ENCODE data around the gene ZNF106.

Gene ZNF106

DNA sequence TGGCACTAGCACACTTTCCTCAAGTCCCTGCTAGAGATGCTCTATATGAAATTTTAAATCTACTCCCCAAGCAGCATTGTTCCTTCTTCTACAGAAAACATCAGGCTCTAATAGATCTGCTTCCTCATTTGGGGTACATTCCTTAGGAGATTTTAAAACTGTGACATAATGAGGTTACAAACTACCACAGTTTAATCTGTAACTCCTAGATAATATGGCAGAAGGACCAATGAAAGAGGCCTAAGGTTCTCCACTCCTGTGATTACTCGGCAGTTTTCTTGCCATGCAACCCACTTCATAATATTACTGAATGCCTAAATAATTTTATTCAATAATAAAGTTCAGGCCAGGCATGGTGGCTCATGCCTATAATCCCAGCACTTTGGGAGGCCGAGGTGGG is 16.1 kb downstream of the ZNF106 start:
- DNase-seq (ENCODE audit: low spot score): no peak

DNA sequence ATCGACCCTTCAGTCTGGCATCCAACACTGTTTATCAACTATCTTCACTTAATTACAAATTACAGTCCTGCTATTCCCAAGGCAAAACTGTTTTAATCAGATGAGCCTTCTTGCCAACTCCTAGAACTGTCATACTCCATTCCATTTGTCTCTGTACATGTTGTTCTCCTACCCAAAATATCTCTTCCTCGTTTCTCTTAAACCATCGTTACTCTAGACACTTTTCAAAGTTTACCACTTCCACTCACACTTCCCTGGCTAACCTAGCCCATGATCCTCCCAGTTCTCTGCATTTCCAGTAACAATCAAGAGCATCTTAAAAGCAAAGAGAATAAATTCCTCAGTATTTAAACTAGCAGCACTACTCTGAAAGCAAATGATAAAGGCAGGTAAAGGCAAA is 19.9 kb downstream of the ZNF106 start:
- no peak for DNase-seq (ENCODE audit: low spot score)

DNA sequence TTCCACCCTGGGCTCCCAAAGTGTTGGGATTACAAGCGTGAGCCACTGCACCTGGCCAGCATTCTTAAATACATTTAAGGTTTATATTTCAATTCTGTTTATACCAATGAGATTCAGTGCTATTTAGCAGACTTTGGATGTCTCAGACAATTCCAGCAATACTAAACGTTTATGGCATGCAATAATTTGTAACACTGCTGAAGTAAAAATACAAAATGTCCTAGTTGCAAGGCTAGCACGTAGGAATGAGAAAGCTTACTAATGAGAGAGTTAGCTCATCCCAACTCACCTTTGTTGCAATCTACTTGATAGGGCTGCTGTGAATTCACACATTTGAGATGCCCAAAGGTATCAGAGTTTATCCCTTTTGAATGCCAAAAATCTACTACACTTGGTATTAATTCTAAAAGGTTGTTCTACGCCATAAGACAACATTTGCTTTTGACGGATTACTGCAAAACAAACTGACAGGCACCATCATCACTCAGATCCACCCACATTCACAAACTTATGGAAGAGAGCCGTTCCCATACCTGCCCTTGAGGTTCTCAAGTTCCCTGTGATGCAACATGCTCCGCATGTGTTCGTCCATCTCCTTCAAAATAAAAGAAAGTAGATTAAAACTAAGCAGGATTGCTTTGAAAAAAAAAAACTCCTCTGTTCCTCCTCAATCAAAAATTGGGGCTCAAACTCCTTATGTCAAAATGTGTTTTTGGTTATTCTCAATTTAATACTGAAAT is 25.3 kb downstream of the ZNF106 start:
- DNase-seq (ENCODE audit: low spot score): no peak

DNA sequence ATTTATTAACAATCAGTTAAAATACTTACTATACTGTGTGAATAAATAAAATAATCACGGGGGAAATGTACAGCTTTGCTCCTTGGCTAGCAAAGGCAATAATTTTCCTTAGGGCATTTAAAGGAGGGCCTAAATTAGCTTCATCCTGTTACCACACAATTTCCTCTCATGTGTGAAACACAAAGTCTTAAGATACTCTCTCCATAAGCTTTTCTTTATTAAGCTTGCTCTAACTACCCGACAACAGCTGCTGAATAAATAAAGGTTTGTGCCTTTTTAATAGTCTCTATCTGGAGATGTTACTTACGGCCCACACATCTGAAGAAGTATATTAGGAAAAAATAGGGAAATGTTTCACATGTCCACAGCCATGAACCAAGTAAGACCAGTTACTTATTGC is 29.7 kb downstream of the ZNF106 start:
- DNase-seq (ENCODE audit: low spot score): no peak

DNA sequence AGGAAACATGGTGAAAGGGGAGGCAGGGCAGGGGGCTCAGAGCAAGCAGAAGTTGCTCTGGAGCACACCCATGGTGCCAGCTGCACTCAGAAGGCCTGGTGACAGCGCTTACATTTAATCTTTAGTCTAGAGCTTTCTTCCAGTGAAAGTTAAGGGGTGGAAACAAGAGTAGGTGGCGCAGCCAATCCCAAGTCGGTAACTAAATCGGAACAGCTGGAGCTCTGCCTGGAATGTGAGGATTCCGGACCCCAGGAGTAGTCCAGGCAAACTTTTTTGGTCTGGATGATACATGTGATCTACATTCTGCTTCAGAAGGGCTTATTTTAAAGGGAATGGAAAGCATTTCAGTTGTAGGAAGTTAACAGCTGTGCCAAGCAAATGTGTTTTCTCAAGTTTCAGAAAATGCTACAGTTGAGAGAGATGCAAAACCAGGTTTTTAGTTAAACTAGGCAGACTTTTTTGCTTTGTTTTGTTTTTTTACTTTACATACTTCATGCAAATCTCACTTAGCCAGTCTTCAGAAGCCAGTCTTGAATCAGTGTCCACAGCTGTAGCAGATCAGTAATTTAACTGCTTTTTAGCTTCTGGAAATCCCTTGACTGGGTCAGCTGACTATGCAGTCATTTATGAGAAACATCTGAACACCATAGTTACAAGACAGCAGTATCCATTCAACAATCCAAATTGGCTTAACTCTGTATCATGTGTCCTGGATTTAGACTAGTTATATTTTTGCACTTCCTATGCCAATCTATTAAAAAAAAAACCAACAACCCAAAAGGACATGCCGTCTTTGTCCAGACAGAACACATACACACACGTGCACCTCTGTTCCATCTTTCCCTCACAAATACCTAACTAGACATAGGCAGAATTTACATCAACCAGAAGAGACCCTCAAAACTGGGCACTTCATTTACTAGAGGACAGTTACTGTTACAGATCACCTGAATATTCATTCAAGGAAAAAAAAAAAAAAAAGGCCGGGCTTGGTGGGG is 33.2 kb downstream of the ZNF106 start:
- DNase-seq (ENCODE audit: low spot score): peak; percentile 92

DNA sequence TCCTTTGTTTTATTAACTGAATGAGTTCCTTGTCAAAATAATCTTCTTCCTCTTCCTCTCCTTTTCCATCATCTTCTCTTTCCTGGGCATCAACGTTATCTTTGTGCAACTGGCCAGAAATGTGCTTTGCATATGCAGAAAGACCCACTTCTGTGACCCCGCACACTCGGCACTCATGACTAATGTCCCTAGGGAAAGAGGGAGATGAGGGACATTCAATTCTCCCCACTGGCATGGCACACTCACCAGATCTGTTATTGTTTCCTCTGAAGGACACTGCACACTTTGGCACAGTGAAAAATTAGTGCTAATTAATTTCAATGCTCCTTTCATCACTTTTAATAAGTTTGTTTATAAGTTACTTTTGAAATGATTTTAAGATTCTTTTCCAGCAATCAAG is 34.0 kb downstream of the ZNF106 start:
- no peak for DNase-seq (ENCODE audit: low spot score)

DNA sequence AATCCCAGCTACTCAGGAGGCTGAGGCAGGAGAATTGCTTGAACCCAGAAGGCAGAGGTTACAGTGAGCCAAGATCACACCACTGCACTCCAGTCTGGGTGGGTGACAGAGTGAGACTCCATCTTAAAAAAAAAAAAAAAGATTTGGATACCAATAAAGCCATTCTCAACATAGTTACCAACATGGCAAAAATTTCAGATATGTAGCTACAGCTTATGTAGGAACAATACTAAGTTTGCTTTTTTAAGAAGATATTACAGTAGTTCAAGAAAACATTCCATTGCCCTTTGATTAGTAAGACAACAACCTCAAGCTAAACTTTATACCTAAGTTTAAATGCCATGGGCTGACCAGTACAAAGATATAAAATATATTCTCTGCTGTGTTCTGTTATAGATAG is 34.4 kb downstream of the ZNF106 start:
- no peak for DNase-seq (ENCODE audit: low spot score)

DNA sequence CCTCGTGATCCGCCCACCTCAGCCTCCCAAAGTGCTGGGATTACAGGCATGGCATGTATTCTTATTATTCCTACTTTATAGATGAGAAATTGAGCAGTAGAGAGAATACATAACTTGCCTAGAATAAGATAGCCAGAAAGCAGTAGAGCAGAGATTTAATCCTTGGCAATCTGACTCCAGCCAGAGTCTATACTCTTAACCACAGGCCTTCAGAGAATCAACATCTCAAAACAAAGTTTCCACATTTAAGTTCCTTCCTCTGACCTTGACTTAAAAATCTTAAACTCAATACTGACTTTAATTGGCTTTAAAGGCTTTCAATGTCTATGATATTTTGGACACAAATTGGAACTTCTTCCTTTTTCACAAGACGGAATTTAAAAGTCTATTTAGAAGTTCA is 37.1 kb downstream of the ZNF106 start:
- no peak for DNase-seq (ENCODE audit: low spot score)

DNA sequence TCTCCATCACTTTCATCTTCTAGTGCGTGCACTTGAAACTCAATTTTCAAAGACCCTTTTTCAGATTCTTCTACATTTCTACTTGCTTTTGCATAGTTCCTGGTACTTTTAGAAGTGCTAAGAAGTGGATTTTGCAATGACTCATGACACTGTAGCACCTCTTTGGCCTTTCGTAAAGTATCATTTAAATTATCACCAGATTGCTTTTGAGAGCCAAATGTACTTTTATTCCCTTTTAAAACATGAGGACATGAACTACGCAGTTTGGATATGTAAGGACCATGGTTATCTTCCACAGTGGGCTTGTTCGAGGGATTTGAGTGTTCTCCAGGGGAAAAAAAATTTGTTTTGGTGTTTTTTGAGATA is 40.5 kb downstream of the ZNF106 start:
- DNase-seq (ENCODE audit: low spot score): no peak

DNA sequence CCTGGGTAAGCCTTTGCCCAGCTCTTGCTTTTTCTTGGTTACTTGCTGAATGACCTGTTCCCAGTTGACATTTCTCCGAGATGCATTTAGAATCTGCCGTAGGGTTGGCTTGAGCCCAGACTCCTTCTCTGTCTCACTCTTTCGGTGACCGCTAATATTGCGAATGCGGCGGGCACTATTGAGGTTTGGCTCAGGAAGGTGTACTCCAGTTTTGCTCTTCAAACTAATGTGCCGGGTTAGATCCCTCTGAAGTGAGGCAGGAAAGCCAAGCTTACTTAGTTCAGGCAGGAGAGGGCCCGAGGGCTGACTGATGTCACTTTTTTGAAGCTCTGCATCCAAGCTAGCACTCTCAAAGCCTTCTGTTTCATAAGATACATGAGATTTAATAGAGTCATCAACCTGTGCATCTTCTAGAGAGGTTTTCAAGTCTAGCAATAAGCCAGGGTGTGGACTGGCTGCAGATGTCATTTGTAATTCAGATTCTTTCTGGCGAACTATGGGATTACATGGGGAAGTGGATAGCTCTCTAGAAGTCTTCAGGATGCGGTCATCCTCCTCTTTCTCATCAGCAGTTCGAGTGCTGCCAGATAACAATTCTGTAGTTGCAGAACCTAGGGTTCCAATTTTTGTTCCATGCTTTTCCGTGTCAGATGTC is 41.0 kb downstream of the ZNF106 start:
- DNase-seq (ENCODE audit: low spot score): no peak

DNA sequence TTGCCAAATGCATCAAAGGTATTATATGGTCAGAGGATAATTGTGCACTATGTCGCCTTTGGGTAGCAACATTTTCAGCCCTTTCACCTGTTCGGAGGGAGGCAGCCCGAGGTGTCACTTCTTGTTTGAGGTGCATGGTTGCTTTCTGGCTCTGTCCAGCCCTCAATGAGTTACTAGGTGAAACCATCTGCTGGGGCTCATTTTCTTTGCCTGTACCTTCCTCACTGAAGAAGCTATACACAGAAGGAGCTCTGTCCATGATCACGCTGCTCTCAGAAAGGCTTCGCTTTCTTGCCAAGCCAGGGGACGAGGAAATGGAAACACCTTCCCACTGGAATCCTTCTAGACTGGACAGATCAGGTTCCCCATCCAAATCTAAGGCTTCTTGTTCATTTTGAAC is 42.7 kb downstream of the ZNF106 start:
- no peak for DNase-seq (ENCODE audit: low spot score)

DNA sequence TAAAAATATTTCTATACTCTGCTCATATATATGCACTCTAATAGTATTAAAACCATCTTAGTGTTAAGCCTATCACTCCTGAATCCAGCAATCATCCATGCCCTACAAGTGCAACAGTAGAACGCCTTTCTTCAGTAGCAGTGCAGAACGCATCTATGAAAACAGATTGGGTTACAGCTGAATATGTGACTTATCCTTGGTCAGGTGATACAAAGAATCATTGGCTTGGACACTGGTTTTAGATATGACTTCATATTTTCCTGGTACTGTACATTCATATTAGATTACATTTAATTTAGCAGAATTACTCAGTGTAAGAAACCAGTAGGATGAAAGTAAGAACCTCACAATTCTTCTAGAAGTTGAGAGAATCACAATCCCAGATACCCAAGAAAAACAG is 43.3 kb downstream of the ZNF106 start:
- no peak for DNase-seq (ENCODE audit: low spot score)

DNA sequence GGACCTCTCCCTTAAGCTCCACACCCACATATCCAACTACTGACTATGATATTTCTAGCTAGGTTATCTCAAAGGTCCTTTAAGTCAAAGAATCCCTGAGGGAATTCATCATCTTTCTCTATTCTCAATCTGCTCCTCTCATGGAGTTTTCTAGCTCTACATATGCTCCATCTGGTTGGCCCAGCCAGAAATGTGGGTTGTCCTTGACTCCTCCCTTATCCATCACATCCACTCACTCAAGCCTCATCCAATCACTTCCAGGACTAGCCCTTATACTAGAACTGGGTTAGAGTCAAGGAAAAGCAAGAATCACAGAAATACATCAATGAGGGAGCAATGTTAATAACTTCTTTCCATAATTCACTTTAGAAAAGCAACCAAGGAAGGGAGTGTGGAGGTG is 45.4 kb downstream of the ZNF106 start:
- no peak for DNase-seq (ENCODE audit: low spot score)

DNA sequence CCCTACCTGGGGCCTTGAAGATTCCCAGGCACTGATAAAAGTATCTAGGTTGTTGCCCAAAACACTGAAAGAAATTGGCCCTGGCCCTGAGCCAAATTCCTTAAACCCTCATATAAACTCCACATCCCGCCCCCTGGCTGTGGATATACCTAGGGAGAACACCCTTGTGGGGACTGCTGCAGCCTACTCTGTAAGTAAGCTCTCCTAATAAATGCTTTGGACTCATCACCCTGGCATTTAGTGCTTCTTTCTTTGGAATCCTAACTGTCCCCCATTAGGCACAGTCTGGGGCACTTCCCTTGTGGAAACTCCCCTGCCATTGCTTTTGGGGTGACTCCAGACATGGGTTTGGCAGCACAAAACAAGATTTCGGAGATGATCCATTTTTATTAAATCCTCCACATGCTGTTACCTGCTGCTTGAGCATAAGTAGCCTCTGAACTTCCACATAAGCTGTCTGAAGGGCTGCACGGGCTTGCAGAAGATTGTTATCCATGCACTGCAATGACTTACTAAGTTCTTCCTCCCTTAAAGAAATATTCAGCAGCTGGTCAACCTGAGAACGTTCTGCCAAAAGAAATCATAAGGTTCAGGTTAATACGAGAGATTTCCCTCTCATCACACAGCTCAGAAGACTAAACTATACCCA is 46.4 kb downstream of the ZNF106 start:
- no peak for DNase-seq (ENCODE audit: low spot score)

DNA sequence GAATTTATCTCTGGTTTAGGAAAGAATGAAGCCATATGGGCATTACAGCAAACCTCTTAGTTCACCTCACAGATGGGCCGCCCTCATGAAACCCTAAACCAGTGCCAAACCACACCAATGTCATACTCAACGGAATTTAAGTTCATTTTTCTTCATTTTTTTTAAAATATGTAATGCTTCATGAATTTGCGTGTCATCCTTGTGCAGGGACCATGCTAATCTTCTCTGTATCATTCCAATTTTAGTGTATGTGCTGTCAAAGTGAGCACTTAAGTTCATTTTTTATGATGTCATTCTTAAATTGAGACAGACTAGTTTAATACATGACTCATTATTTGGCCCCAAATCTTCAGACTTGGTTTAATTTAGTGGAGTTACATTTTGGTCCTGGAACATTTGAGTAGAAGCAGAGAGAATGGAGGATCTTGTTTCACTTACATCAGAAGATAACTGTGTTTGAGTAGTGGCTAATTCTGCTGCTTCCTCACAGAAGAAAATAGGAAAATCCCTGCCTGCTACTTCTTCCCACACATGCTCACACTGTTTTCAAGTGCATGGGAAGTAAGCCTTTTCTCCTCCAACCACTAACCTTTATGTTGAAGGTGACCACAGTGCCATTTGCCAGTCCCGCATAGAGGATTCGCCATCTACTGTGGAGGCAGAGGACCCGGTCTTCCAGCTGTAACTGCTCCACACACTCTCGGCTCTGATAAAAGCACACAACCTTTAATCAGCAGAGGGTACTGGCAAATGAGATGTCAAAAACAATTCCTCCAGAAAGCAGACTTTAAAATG is 63.3 kb downstream of the ZNF106 start:
- DNase-seq (ENCODE audit: low spot score): no peak

DNA sequence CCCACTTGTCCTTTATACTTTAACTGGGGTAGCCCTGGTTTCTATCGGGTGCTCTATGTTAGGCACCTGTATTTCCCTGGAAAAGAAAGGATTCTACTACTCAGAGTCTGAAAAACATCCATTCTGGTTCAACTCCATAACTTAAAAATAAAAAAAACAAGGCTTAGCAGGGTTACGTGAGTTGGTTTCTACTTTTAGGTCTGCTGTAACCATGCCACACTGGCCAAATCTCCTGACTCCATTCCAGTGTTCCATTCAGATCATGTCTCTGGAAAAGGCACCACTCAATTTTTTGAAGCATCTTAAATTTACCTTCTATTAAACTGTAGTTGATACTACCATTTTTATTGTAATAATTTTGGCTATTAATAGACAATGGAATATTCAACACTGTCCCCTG is 69.6 kb downstream of the ZNF106 start:
- DNase-seq (ENCODE audit: low spot score): no peak

DNA sequence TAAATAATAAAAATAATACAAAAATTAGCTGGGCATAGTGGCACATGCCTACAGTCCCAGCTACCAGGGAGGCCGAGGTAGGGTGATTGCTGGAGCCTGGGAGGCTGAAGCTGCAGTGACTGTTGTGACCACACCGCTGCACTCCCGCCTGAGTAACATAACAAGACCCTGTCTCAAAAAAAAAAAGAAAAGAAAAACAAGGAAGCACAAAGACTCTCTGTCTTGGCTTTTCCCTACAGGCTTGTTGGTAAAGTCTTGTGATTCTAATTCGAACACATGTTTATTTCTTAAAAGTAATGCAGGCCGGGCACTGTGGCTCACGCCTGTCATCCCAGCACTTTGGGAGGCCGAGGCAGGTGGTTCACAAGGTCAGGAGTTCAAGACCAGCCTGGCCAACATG is 71.6 kb downstream of the ZNF106 start:
- no peak for DNase-seq (ENCODE audit: low spot score)

DNA sequence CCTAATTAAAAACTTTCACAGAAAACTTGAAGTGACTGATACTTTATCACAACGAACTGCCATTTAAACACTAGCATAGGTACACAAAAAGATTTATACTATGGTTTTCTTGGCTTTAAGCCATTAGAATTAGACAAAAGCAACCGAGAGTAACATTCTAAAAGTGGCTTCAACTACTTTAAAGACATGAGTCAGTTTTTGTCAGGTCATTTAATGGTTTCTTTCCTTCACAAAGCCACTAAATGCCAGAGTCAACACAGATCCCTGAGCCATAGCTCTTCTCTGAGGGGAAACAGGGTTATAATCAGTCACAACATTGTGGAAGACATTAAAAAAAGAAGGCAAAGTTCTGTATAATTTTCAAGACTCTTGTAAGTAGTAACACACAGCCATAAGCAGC is 77.0 kb downstream of the ZNF106 start:
- no peak for DNase-seq (ENCODE audit: low spot score)

DNA sequence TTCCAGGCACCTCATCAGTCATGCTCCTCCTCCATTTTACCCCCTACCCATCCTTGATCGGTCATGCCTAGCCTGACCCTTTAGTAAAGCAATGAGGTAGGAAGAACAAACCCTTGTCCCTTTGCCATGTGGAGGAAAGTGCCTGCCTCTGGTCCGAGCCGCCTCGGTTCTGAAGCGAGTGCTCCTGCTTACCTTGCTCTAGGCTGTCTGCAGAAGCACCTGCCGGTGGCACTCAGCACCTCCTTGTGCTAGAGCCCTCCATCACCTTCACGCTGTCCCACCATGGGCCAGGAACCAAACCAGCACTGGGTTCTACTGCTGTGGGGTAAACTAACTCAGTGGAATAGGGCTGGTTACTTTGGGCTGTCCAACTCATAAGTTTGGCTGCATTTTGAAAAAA is 79.1 kb downstream of the ZNF106 start:
- DNase-seq (ENCODE audit: low spot score): no peak

DNA sequence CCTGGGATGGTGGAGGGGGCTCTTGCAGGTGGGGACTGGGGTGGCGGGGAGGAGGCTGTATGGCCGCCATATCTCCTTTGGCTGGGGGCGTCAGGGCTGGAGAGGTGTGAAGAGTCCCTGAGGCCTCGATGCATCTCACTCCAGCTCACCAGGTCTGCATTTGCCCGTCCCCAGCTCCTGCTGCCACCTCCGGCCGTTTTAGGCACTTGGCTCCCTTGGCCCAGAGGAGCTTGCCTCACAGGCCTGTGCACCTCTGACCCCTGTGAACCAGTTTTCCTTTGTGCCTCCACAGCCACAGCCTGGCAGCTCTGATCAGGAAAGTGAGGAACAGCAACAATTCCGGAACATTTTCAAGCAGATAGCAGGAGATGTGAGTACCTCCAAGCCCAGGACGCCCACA is 81.9 kb downstream of the ZNF106 start:
- DNase-seq (ENCODE audit: low spot score): no peak

DNA sequence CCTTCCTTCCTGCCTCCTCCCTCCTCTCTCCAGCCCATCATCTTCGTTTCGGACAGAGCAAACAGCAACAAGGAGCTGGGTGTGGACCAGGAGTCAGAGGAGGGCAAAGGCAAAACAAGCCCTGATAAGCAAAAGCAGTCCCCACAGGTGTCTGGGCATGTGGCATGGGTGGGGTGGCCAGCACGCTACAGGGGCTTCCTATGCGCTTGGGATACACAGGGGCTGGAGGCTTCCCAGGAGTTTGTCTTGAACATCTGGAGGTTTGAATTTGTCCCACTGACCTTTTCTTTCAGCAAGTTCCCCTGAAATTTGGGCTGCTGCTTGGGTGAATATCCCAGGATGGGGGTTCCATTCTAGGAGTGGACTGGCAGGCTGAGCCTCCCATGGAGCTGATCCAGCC is 82.8 kb downstream of the ZNF106 start:
- DNase-seq (ENCODE audit: low spot score): no peak

Measured in iPS-NIHi11 (cell line).